ENCODE results near the gene TTC3. TPM values are rescaled to one million over a fixed set of nuclear protein-coding genes. Genes with fewer than 3 reads are reported as not detected.

Gene TTC3
- total RNA-seq, 1 donor from 2014 or later: 286 TPM

DNA sequence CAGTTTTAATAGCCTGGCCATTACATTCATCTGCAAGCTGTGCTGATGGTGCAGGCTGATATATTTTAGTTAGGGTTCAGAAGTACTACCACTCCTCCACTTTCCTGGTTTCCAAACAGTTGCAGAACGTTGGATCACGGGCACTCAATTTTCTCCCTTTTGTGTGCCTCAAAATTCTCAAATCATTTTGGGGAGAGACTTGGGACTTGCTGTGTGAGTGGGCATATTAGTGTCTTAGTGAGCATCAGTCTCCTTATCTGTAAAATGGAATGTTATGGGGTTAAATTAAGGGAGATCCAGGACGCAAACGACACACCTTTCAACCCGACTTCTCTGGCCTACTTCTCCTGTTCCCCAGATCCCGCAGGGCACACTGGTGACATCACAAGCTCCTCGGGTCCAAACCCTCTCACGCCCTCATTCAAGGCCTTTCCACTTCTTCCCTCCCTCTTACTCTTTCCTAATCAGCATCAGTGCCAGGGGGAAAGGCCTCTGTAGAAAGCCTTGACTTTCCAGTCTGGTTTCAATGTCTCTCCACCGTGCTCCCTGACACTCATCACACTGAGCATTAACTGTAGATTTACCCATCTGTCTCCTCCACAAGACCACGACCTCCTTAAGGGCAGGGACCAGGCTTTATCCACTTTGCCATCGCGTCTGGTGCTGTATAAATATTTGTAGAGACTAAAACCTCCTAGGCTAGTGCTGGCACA lies 1.3 kb upstream of the TTC3 start:
- peaks cover 34% of the 10 kb centered on the region for H3K4me1 Mint-ChIP-seq
- H3K27ac Mint-ChIP-seq: peak overlapping the region; percentile 98
- H3K27me3 Mint-ChIP-seq (ENCODE audit: low read depth): no peaks in the 10 kb centered on the region
- H3K36me3 Mint-ChIP-seq: peaks cover 16% of the 10 kb centered on the region
- TF ChIP-seq, protein P1, sequence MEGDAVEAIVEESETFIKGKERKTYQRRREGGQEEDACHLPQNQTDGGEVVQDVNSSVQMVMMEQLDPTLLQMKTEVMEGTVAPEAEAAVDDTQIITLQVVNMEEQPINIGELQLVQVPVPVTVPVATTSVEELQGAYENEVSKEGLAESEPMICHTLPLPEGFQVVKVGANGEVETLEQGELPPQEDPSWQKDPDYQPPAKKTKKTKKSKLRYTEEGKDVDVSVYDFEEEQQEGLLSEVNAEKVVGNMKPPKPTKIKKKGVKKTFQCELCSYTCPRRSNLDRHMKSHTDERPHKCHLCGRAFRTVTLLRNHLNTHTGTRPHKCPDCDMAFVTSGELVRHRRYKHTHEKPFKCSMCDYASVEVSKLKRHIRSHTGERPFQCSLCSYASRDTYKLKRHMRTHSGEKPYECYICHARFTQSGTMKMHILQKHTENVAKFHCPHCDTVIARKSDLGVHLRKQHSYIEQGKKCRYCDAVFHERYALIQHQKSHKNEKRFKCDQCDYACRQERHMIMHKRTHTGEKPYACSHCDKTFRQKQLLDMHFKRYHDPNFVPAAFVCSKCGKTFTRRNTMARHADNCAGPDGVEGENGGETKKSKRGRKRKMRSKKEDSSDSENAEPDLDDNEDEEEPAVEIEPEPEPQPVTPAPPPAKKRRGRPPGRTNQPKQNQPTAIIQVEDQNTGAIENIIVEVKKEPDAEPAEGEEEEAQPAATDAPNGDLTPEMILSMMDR (IDR thresholded peaks at IDR 0.05; ENCODE audit: unreplicated experiment): no peak
- peaks cover 6% of the 10 kb centered on the region for H3K9me3 Mint-ChIP-seq
- no peak for DNase-seq (ENCODE audit: low spot score in 2 of 2, unreplicated experiment in 2 of 2)
- H3K4me3 Mint-ChIP-seq: peak overlapping the region; percentile 79

DNA sequence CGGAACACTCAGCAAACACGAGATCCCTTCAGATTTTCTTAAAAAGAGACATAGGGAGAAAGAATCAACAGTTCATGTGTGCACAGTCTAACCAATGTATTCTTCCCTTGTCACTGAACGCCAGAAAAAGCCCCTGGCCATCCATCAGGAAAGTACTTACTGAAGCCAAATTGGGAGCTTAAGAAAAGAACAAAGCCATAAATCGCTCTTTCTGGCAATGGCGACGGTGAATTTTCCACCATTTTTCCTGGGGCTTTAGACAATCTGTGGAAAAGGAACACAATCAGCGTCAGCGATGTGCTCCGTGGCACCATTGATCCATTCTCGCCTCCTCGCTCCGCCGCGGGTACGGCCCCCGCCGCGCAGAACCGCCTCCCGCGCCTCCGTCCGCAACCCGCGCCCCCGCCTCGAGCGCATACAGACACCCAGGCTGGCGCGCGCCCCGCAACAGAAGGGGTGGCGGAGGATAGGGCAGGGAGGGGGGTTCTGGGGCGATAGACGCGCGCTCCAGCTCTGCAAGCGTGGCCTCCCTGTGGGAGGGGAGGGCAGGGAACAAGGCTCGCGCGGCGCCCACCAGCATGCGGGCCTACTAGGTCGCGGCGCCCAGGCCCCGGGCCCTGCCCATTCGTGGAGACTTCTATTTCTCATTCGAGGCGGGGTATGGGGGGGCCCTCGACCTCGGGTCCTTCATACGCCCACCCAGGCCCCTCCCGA lies 623 bp upstream of the TTC3 start:
- Mint-ChIP-seq H3K36me3 (peaks cover 16% of the 10 kb centered on the region), H3K4me3 (peak overlapping the region; percentile 79), H3K27me3 (ENCODE audit: low read depth) (no peaks in the 10 kb centered on the region), H3K27ac (peak overlapping the region; percentile 98), H3K9me3 (peaks cover 6% of the 10 kb centered on the region), H3K4me1 (peaks cover 34% of the 10 kb centered on the region)
- TF ChIP-seq, protein P1 (IDR thresholded peaks at IDR 0.05; ENCODE audit: unreplicated experiment): no peak
- DNase-seq (ENCODE audit: low spot score in 2 of 2, unreplicated experiment in 2 of 2): peak in 1 of 2 experiments; percentile 82

DNA sequence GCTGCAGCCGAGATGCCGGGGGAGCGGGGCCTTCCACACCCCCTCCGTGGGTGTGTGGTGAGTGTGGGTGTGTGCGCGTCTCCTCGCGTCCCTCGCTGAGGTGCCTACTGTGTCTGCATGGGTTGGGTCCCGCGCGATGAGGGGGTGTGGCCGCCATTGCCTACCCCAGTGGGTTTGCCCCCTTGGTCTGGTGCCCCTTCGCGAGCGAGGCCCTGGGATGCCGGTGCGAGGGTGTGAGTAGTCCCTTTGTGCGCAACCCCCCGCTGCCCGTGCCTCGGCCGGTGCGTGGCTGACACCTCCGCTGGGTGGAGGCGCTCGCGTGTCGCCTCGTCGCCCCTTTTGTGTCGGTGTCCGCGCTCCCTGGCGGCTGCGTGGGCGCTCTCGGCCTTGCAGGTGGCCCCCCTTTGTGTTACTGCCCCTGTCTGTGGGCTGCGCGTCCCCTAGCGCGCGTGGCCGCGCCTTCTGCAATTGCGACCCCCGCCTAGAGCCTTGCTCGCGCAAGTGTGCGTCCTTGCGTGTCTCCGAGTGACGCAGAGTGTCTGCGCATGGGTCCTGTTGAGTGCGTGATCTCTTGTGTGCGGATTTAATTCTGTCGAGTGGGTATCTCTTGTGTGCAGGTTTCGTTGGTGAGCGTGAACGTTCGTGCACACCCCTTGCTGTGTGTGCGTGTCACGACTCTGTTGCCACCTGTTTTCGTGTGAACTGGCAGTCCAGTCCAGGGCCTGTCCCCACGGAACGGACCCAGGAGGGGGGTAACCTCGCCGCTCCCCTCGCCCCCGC lies 553 bp downstream of the TTC3 start:
- Mint-ChIP-seq H3K9me3 (peaks cover 9% of the 10 kb centered on the region), H3K27ac (peak overlapping the region; percentile 94), H3K27me3 (ENCODE audit: low read depth) (no peaks in the 10 kb centered on the region), H3K4me3 (peak overlapping the region; percentile 84), H3K4me1 (peaks cover 34% of the 10 kb centered on the region), H3K36me3 (peaks cover 15% of the 10 kb centered on the region)
- peak in 1 of 2 experiments; percentile 63 for DNase-seq (ENCODE audit: low spot score in 2 of 2, unreplicated experiment in 2 of 2)
- TF ChIP-seq, protein P1 (IDR thresholded peaks at IDR 0.05; ENCODE audit: unreplicated experiment): no peak

DNA sequence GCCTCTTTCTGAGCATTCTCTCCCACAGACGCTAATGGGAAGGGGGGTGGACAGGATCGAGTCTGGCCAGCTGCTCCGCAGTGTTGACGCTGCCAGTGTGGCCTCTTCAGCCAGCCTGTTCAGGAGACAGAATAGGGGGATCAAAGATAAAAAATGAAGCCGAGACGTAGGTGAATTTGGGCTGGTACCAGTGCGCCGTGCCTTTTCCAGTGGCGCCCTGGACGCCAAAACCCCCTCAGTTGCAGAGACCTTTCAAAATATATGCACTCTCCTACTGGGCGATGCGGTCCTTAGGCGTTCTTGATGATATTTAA lies 1.1 kb downstream of the TTC3 start:
- TF ChIP-seq, protein P1 (IDR thresholded peaks at IDR 0.05; ENCODE audit: unreplicated experiment): no peak
- H3K9me3 Mint-ChIP-seq: peaks cover 12% of the 10 kb centered on the region
- peak overlapping the region; percentile 94 for H3K27ac Mint-ChIP-seq
- no peaks in the 10 kb centered on the region for H3K27me3 Mint-ChIP-seq (ENCODE audit: low read depth)
- no peak for DNase-seq (ENCODE audit: low spot score in 2 of 2, unreplicated experiment in 2 of 2)
- H3K4me3 Mint-ChIP-seq: peak overlapping the region; percentile 84
- peaks cover 13% of the 10 kb centered on the region for H3K36me3 Mint-ChIP-seq
- peaks cover 34% of the 10 kb centered on the region for H3K4me1 Mint-ChIP-seq

DNA sequence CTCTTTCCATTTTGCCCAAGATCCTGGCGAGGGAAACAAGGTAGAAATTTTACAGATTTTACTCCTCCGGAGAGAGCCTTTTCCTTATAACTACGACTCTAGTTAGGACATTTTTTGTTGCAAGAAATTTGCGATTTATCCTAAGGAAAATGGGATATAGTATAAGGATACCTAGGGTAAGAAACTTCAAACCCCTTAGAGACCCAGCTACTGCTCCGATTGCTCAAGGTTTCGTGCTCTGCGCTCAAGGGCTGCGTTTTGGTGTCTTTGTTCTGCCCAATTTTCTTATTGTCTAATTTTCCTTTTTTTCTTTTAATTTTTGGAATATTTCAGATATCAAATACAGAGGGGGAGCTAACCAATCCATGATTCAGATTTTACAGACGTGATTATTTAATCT lies 1.5 kb downstream of the TTC3 start:
- no peak for DNase-seq (ENCODE audit: low spot score in 2 of 2, unreplicated experiment in 2 of 2)
- TF ChIP-seq, protein P1 (IDR thresholded peaks at IDR 0.05; ENCODE audit: unreplicated experiment): no peak
- peaks cover 14% of the 10 kb centered on the region for H3K36me3 Mint-ChIP-seq
- H3K27ac Mint-ChIP-seq: peak overlapping the region; percentile 94
- peaks cover 14% of the 10 kb centered on the region for H3K9me3 Mint-ChIP-seq
- peak overlapping the region; percentile 84 for H3K4me3 Mint-ChIP-seq
- peaks cover 34% of the 10 kb centered on the region for H3K4me1 Mint-ChIP-seq
- H3K27me3 Mint-ChIP-seq (ENCODE audit: low read depth): no peaks in the 10 kb centered on the region

Measured in mesothelial cell of epicardium (in vitro differentiated cells).